SW480 (cell line): ENCODE measurements around the gene MRPL18.
"Not testable (repeated sequence)": the region's sequence is repeated elsewhere in the genome, so short reads cannot be mapped to it uniquely, and the experiment has no call there.

Source experiments
- DNase-seq: peaks from one replicate; pipeline ENCODE4 v3.0.0-alpha.2; 2016; ENCODE audit warnings: low spot score

MRPL18 gene

DNA sequence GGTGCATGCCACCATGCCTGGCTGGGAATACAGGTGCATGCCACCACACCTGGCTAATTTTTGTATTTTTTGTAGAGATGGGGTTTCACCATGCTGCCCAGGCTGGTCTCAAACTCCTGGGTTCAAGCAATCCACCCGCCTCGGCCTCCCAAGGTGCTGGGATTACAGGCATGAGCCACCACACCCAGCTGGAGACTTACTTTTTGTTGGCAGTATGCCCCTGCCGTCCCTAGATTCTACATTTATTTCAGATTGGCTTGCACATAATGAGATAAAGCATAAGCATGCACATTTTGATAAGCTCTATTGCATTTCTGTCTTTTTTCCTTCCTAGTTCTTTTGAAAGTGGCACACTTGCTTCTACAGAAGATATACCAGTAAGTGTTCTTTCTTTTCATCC lies 26.5 kb downstream of the MRPL18 start:
- DNase-seq, result not testable (repeated sequence)

DNA sequence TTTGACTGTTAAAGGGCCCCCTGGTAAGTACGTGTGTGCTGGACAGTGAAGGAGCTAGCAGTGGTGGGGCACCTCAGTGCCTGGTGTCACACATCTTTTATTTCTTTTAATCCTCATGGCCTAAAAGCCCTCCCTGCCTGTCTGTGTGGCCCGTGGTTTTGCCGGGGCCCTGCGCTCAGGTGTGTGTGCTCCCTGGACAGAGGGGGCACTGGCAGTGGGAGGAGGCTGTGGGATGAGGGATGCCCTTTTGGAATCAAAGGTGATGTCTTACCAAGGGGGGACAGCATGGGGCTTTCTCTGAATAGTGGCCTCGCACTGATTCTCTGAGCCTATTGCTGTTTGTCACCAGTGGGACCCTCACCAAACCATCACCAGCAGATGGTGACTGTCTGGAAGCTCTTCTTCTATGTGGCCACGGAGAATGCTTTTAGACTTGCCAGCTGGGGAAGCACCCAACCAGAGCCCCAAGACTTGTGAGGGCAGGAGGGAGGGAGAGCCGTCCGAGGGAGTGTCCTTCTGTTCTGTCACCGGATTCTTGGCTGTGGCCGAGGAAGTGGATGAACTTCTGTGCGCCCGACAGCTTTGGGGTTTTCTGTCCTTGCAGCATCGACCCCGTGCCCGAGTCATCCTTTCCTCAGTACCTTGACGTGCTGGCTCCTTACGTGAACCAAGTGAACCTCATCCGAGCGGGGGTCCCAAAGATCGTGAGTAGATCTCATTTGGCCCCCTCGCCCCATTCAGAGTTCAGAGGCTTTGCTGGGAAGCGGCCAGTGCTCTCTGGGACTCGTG lies 27.9 kb downstream of the MRPL18 start:
- no peak for DNase-seq

DNA sequence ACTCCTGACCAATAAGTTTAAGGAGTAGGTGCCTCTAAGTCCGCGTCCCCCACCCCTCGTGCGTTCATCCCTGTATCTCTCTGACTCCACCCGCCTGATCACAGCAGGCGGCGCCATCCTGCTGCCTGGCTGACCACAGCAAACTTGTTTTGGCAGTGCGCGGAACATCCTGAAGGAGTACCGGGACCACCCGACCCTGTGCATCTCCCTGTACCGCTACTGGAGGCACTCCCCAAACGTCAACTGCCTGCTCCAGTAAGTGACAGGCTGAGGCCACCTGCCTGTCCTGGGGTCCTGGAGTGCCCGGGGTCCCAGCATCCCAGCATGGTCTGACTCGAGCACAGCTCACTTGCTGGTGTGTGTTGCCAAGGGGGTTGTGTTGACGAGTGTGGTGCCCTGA lies 28.8 kb downstream of the MRPL18 start:
- DNase-seq, result no peak

DNA sequence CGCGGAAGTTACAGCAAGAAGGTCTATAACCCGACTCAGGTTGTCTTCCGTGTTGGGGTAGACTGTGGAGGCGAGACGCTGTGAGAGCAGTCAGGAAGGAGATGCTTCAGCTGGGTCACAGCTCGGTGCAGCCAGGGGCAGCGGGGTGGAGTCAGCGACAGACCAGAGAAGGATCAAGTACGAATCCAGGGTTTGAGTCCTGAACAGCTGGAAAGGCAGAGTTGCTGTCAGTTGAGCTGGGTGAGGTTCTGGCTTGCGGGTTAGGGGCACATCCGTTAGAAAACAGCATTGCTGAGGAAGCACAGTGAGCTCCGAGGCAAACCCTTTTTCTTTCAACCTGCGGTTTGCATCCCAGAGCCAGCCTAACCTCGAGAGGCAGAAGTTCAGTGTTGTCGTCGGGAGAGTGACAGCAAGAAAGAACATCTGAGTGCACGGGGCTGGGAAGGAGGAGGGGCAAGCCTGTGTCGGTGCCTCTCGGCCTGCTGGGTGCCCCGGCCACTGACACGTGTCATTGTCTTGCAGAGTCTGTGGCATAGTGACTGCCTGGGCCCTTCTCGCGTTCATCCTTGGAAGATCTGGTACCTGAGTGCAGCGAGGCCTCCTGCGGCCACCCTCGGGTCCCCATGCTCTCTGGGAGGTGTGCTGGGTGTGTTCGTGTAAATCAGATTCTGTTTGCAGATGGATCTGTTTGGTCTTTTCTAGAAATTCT lies 29.8 kb downstream of the MRPL18 start:
- no peak for DNase-seq

DNA sequence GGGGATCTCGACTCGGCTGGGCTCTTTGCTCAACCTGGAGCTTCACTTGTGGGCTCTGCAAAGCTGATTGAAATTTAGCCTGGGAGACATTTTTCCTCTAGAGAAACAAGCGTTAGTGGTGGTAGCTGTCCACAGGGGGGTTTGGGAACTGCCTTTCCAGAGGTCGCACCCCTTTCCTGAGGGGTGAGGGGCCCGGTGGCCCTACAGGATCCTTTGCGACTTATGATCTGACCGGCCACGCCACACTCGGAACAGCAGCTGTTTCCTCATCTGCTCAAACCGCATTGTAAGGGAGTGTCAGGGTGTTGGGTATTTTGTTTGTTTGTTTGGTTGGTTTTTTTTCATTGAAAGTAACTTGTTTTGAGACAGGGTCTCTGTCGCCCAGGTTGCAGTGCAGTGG lies 30.9 kb downstream of the MRPL18 start:
- DNase-seq, result no peak

DNA sequence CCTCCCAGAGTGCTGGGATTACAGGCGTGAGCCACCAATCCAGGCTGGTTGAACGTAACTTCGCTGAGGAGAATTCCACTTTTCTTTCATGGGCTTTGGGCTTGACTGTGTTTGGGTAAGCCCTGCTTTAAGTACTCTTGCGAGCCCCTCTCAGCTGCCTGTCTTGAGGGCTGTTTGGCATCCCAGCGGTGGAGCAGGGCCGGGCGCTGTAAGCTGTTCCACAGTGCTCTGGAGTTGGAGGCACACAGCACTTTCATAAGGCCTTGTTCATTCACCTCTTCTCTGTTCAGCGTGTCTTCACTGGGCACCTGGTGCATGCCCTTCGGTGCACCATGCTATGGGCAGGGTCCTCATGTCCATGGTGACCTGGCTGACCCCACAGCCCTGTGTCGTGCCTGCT lies 31.5 kb downstream of the MRPL18 start:
- no peak for DNase-seq

DNA sequence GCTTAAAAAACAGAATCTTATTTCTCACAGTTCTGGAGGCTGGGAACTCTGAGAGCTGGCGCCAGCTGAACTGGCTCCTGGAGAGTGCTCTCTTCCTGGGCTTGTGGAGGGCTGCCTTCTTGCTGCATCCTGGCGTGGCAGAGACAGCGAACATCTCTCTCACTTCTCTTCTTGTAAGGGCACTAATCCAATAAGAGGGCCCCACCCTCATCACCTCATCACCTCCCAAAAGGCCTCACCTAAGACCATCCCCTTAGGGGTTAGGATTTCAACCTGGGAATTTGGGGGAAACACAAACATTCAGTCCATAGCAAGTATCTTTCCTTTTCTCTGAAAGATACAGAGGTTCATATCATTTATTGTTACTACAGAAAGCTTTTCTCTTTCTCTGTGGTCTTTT lies 33.7 kb downstream of the MRPL18 start:
- DNase-seq, result no peak

DNA sequence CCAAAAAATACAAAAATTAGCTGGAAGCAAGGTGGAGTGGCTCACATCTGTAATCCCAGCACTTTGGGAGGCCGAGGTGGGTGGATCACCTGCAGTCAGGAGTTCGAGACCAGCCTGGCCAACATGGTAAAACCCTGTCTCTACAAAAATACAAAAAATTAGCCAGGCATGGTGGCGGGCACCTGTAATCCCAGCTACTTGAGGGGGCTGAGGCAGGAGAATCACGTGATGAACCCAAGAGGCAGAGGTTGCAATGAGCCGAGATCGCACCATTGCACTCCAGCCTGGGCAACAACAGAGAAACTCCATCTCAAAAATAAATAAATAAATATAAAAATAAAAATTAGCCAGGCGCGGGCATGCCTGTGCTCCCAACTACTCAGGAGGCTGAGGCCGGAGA lies 34.4 kb downstream of the MRPL18 start:
- not testable (repeated sequence) for DNase-seq

DNA sequence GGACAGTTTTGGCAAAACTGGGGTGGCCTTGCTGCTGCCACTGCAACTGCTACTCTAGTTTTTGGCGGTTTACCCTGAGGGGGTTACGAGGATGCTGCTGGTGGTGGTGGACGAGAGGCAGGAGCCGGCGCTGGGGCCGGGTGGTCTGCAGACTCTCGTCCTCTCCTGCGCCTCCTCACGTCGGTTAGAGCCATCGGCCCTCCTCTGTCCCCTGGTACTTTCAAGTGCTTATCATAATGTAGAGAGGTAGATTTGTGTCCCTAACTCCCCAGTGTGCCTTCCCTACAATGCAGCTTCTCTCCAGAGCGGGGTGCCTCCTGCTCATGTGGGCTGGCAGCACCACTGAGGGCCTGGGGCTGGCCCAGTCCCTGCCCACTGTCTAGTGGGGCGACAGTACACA lies 35.7 kb downstream of the MRPL18 start:
- no peak for DNase-seq

DNA sequence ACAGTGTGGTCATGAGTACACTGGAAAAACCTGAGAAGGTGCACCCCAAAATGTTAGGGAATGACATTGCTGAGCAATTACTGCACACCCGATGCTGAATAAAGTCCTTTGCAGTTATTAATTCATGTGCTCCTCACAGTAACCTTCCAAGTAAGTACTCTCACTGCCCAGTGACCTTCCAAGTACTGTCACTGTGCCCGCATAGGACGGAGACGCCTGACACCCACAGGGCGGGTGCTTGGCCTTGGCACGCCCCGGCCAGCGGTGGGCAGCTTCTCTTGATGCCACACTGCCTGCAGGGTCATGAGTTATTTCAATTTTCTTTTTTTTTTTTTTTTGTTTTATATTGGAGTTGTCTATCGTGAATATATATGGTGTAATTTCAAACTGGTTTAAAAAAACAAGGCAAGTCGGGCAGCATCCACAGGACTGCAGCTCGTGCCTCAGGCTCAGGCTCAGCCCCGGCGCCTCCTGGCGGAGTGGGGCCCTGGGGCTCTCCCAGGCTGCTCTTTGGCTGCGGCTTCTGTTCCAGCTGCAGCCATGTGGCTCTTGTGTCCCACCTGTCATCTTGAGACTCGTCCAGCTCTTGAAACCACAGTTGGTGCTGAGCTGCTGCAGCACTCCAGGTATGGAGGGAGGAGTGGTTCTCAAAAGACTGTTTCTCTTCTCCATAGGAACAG lies 36.8 kb downstream of the MRPL18 start:
- no peak for DNase-seq

DNA sequence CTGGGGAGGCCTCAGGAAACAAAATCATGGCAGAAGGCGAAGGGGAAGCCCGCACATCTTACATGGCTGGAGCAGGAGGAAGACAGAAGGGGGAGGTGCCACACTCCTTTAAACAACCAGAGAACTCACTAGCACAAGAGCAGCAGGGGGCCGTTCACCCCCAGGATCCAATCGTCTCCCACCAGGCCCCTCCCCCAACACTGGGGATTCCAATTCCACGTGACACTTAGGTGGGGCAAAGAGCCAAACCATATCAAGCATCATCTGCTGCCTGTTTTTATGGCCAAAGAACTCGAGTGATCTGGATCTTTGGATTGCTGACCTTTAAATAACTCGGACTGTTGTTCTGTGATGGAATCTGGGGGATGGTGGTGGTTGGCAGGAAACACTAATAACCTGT lies 37.8 kb downstream of the MRPL18 start:
- DNase-seq, result no peak

DNA sequence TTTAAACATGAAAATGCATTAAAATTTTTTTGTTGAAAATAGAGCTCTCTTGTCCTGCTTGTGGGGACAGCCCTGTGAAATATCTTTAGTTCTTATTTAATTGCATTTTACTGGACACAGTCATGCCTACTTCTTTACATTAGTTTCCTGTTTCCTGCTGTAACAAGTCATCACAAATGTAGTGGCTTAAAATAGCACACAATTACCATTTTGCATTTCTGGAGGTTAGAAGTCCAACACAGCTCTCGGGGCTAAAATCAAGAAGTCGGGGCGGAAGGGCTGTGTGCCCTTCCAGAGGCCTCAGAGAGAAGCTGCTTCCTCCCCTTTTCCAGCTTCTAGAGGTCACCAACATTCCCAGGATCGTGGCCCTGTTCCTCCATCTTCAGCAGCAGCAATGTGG lies 39.3 kb downstream of the MRPL18 start:
- DNase-seq, result no peak

DNA sequence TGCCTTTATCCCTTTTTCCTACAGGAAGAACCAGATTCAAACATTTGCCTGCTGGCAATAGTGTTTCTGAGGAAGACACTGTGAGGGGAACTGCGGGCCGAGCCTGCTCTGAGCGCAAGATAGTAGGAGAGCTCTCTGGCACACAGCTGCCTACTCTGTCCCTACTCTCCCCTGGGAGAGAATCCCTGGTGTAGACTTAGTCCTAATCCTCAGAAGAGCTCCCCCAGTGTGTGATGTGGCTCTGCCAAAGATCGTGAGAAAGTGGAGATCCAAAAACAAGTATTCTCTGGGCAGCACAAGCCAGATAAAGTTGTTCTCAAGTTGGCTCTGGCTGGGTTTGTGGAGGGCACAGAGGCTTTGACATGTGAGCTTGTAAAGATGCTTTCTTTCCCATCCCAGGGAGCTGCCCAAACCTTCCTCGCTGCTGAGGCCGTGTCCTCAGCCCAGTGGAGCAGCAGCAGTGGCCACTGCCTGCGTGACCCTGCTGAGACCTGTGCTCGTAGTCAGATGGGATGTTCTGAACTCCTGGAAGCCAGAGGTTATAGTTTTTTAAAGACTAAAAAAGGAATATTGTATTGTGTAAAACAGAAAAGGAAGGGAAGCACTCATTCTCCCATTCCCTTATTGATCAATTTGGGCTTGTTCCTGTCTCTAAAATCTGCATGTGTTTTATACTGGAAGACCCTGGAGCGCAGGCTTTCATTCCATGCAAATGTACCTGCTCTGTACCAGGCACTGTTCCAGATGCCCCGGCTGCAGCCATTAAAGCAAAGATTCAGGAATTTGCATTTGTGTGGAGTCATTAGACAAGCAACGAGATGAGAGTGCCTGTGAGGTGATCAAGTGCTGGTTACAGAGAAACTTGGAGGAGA lies 40.5 kb downstream of the MRPL18 start:
- DNase-seq, result no peak

DNA sequence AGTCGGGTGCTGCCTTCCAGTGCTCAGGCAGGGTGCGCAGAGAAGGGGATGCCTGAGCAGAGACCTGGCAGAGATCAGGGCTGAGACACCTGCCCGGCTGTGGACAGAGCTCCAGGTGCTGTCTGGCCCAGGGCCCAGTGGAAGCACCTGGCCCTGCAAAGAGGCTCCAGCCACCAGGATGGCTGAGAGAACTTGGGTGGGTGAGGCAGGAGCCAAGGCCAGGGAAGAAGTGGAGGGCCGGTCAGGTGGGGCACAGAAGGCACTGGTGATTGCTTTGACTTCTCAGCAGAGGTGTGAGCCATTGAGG lies 41.1 kb downstream of the MRPL18 start:
- no peak for DNase-seq

DNA sequence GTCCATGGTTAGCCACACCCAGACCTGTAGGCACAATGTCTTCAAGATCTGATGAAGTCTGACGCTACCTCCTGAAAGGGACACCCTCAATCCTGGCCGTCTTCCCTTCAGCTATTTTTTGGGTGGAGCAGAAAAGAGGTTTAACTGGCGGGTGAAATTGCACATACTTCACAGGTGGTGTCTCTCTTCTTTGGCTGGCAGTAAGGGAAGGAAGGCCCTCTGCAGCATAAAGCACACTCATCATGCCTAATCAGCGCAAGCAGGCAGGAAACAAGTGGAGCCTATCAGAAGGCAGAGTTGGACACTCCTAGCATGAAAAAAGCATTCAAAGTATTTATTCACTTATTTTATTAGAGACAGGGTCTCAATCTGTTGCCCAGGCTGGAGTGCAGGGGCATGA lies 42.7 kb downstream of the MRPL18 start:
- DNase-seq, result no peak

DNA sequence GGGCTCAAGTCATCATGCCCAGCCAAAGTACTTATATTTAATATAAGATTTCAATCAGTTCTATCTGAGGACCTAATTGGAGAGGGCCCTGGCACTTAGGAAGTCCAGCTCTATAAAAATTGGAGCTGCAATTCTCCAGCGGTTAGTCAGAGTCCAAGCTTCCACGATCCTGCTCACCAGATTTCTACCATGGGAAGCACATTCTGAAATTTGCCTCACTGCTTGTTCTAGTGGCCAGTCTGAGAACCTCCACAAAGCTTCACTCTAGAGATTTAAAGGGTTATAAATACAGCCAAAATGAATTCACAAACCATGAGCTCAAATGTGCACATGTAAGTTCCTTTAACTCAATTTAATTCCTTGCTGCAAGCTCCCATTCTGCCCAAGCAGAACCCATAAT lies 43.3 kb downstream of the MRPL18 start:
- DNase-seq, result peak; percentile 1

DNA sequence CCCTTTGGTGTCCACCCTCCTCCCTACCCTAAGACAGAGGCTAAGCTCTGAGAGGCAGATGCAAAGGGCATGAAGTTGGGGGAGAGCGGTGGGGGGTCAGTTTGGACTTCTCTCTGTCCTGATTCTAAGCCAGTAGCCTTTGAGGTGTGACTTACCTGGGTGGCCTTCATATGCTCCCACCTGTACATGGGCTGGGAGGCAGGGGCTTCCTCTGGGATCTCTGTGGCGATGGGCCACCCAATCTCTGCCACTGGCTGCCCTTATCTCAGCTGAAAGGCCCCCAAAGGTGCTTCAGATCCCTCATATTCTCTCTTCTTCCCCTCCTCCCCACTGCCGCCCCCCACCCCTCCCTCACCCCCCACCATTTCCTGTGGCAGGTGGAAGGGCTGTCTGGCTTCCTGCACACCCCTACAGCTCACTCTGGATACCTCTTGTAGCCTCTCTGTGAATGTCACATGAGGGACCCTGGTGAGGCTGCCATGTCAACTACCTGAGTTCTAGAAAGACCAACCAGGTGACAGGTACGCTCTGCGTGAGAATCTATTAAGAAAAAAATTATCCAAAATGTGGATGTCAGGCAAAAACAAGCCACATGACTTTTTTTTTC lies 43.8 kb downstream of the MRPL18 start:
- no peak for DNase-seq

DNA sequence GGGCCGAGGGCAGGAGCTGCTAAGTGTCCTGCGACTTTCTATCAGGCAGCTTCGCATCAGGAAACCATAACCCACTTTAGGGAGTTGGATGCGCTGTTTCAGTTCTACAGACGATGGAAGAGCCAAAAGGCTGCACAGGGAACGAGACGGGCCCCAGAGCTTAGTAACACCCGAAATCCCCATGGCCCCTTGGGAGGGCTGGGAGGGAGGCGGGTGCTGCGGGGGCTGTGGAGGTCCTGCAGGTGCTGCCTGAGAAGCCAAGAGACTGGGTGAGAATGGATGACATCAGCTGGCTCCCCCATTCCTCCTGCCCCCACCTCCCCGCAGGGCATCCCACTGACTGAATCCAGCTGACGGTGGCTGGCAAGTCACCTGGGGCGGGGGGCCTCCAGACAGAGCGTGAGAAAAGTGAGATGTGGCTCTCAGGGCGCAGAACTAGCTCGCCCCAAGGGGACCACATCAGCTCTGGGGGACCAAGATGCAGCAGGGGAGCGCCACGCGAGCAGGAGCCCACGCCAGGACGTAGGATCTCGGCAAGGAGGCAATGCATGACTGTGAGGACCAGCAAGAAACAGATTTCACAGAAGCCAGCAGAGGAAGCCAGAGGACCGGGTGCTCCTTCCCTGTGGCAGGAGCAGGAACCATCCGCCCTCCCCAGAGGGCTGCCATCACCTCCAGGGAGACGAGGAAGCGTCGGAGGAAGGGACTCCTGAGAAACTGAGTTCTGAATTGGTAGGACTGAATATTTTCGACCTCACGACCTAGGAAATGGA lies 46.6 kb downstream of the MRPL18 start:
- no peak for DNase-seq

DNA sequence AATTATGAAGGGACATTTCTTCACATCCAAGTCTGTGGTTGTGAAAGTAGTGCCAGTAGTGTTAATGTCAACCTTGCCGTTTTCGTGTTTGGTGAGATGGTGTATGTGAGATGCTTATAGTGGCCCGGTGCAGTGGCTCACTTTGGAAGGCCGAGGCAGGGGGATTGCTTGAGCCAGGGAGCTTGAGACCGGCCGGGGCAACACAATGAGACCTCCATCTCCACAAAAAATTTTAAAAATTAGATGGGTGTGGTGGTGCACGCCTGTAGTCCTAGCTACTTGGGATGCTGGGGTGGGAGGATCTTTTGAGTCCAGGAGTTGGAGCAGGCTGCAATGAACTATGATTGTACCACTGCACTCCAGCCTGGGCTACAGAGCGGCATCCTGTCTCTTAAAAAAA lies 47.2 kb downstream of the MRPL18 start:
- DNase-seq, result no peak

DNA sequence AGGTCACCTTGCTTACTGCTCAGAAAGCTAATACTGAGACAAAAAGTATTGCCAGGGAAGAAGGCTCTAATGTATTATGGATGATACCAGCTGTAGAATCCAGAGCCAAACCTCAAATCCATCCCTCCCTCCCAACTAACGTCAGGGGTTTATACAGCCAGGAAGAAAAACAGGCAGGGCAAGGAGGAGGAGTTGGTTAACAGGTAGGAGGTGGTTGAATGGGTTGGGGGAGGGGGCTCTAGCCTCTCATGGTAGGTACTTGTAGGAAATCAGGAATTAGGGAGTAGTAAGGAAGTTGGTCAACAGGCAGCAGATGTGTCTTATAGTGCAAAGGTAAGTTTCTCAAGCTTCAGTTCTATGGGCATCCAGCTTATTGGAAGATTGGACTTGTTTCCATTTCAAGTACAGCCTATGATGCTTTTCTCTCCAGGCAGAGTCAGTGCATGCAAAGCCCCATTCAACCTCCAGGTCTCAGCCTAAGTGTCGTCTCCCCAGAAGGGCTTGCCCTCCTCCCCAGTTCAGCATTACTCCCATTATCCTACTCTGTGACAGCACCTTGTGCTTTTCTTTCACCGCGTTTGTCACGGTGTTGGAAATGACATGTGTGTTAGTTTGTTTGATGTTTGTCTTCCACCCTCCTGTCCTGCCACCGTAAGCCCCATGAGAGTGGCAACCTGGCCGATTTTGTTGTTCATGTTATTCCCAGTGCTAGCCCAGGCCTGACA lies 47.9 kb downstream of the MRPL18 start:
- DNase-seq, result no peak

DNA sequence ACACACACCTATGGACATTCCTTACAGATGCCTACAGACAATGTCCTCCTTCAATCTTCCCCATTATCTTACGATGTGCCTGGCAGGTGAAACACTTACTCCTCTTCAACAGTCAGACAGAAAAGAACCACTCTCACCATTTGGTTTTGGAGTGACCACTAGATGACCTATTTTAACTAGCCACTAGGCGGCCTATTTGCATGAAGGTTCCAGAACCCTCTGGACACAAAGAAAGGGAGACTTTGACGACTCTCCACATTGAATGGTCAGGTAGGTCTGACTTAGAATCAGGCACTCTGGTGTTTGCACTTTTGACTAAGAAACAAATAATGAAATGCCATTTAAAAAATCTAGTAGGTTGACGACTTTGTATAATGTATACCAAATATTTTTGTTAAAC lies 51.8 kb downstream of the MRPL18 start:
- DNase-seq, result peak; percentile 20
